ENCODE measurements around the gene ACTMAP.
A peak's percentile ranks its signal among the peaks of the same experiment; 100 is the strongest.
"Not testable (repeated sequence)": the region's sequence is repeated elsewhere in the genome, so short reads cannot be mapped to it uniquely, and the experiment has no call there.

Gene ACTMAP

GRCh38 chr19:40775632-40776022, 25.4 kb upstream of the ACTMAP start:
- DNase-seq = no peak

- no peak for DNase-seq
Observed at GRCh38 chr19:40774916-40775631, 24.8 kb upstream of the ACTMAP start, which contains the start of gene MIA. Gene MIA (plus strand): TSS chr19:40775521. CDS start chr19:40775543, 22 bp downstream.

- DNase-seq = not testable (repeated sequence)
Observed at GRCh38 chr19:40771101-40771862, 21.0 kb upstream of the ACTMAP start.

GRCh38 chr19:40768869-40769268, 18.6 kb upstream of the ACTMAP start:
- no peak for DNase-seq

- not testable (repeated sequence) for DNase-seq
Observed at GRCh38 chr19:40766385-40766784, 16.1 kb upstream of the ACTMAP start.

GRCh38 chr19:40763963-40764362, 13.7 kb upstream of the ACTMAP start:
- DNase-seq = no peak

- DNase-seq = no peak
Observed at GRCh38 chr19:40763526-40763925, 13.2 kb upstream of the ACTMAP start.

GRCh38 chr19:40762754-40763470, 12.6 kb upstream of the ACTMAP start:
- DNase-seq = no peak

- no peak for DNase-seq
Observed at GRCh38 chr19:40759352-40759751, 9.1 kb upstream of the ACTMAP start.

GRCh38 chr19:40758491-40758890, 8.2 kb upstream of the ACTMAP start:
- no peak for DNase-seq

- no peak for DNase-seq
Observed at GRCh38 chr19:40756502-40757110, 6.3 kb upstream of the ACTMAP start.

GRCh38 chr19:40755791-40756190, 5.5 kb upstream of the ACTMAP start:
- no peak for DNase-seq

- DNase-seq = no peak
Observed at GRCh38 chr19:40755248-40755624, 5.0 kb upstream of the ACTMAP start.

- DNase-seq = peak; percentile 14 to 27
Observed at GRCh38 chr19:40754611-40755247, 4.5 kb upstream of the ACTMAP start.

GRCh38 chr19:40752257-40752781, 2.0 kb upstream of the ACTMAP start:
- DNase-seq = no peak

- peak; percentile 90 to 95 for DNase-seq
Observed at GRCh38 chr19:40750874-40751537, 729 bp upstream of the ACTMAP start, which contains the start of gene SNRPA. Gene SNRPA (plus strand): TSS chr19:40751203. CDS start chr19:40751409, 206 bp downstream.

- no peak for DNase-seq
Observed at GRCh38 chr19:40747536-40747935, 2.7 kb downstream of the ACTMAP start.

GRCh38 chr19:40745402-40745780, 4.9 kb downstream of the ACTMAP start:
- DNase-seq = no peak

- no peak for DNase-seq
Observed at GRCh38 chr19:40744554-40745401, 5.5 kb downstream of the ACTMAP start.

GRCh38 chr19:40743926-40744325, 6.4 kb downstream of the ACTMAP start:
- DNase-seq = no peak

- no peak for DNase-seq
Observed at GRCh38 chr19:40742886-40743285, 7.4 kb downstream of the ACTMAP start.

Measured in AML-193 (cell line).